Endodermal cell (in vitro differentiated cells): ENCODE results near the gene NFX1. TPM values are rescaled to one million over a fixed set of nuclear protein-coding genes. Genes with fewer than 3 reads are reported as not detected.

Experiments used
- DNase-seq: peaks from one replicate; pipeline ENCODE4 v3.0.0-alpha.2; 2017
- H3K27ac ChIP-seq: 2 replicates; pipeline ENCODE4 v1.5.1; 2013; ENCODE audit warnings: mild to moderate bottlenecking, low read depth, low read length, moderate library complexity
- H3K27me3 ChIP-seq: 2 replicates; pipeline ENCODE4 v1.6.1; 2013; ENCODE audit warnings: mild to moderate bottlenecking, low read length, moderate library complexity; ENCODE audit not compliant: insufficient read depth, control insufficient read depth, poor library complexity, severe bottlenecking
- H3K36me3 ChIP-seq: 2 replicates; pipeline ENCODE4 v1.7.0; 2013; ENCODE audit warnings: mild to moderate bottlenecking, low read length, moderate library complexity; ENCODE audit not compliant: control insufficient read depth, insufficient read depth
- H3K4me1 ChIP-seq: one replicate; pipeline ENCODE4 v1.7.0; 2013; ENCODE audit warnings: low read length; ENCODE audit not compliant: control insufficient read depth, insufficient read depth
- H3K4me3 ChIP-seq: 2 replicates; pipeline ENCODE4 v1.5.1; 2013; ENCODE audit warnings: mild to moderate bottlenecking, low read length, moderate library complexity
- H3K9ac ChIP-seq: 2 replicates; pipeline ENCODE4 v1.6.1; 2013; ENCODE audit warnings: mild to moderate bottlenecking, low read length, moderate library complexity; ENCODE audit not compliant: poor library complexity, severe bottlenecking; ENCODE audit errors: extremely low read depth
- H3K9me3 ChIP-seq: 2 replicates; pipeline ENCODE4 v1.6.1; 2013; ENCODE audit warnings: mild to moderate bottlenecking, low read length, moderate library complexity; ENCODE audit not compliant: control insufficient read depth
- H3K27ac Mint-ChIP-seq: 2 replicates; pipeline ENCODE4 v1.8.0; 2020; ENCODE audit warnings: mixed read lengths
- H3K27me3 Mint-ChIP-seq: 2 replicates; pipeline ENCODE4 v1.8.0; 2021; ENCODE audit warnings: mild to moderate bottlenecking, mixed read lengths; ENCODE audit not compliant: insufficient read depth
- H3K36me3 Mint-ChIP-seq: 2 replicates; pipeline ENCODE4 v1.8.0; 2020; ENCODE audit warnings: low read depth, mixed read lengths
- H3K4me1 Mint-ChIP-seq: 2 replicates; pipeline ENCODE4 v1.8.0; 2020; ENCODE audit warnings: mixed read lengths
- H3K4me3 Mint-ChIP-seq: 2 replicates; pipeline ENCODE4 v1.8.0; 2020; ENCODE audit warnings: mild to moderate bottlenecking, moderate library complexity, mixed read lengths
- H3K9me3 Mint-ChIP-seq: 2 replicates; pipeline ENCODE4 v1.8.0; 2020; ENCODE audit warnings: mild to moderate bottlenecking, mixed read lengths
- CTCF ChIP-seq: fragments of 200-600 bp; sonication (generic); conservative IDR thresholded peaks from 2 replicates; pipeline ENCODE4 v1.5.0; 2021; ENCODE audit warnings: antibody characterized with exemption, mild to moderate bottlenecking
- WGBS, 2 experiments: methylation state at CpG; one replicate each; pipeline versions ENCODE4 v1.1.5 to v1.1.7; 2013; ENCODE audit warnings: missing lambda C conversion rate in 2 of 2, mixed read lengths in 1 of 2; ENCODE audit not compliant: insufficient coverage in 1 of 2, insufficient read length in 1 of 2; 5-methylcytosine and 5-hydroxymethylcytosine counted together
- total RNA-seq, 2 donors: library from RNA; stranded (reverse); fragmentation: NEBNext Ultra II Directional in 1 of 2; extraction: Animal tissue kit (Norgen Biotek cat#: 25700) in 1 of 2; gene quantifications; 2 replicates in 1 of 2; 3 replicates in 1 of 2; pipeline ENCODE4 v1.2.1, GENCODE V29; 2021

The NFX1 gene
- total RNA-seq, 2 donors from 2014 or later: 23.1 to 24.0 TPM

GRCh38 chr9:33250458-33250995 is 39.8 kb upstream of the NFX1 start:
- Mint-ChIP-seq H3K27ac (no peak overlapping the region), H3K4me1 (peaks cover 5% of the 10 kb centered on the region), H3K27me3 (no peaks in the 10 kb centered on the region), H3K4me3 (no peak overlapping the region), H3K9me3 (no peaks in the 10 kb centered on the region), H3K36me3 (peaks cover 31% of the 10 kb centered on the region)
- Histone ChIP-seq H3K4me3 (no peak overlapping the region), H3K9ac (no peak overlapping the region), H3K27ac (no peak overlapping the region), H3K27me3 (no peaks in the 10 kb centered on the region), H3K4me1 (no peaks in the 10 kb centered on the region), H3K9me3 (no peaks in the 10 kb centered on the region), H3K36me3 (peaks cover 17% of the 10 kb centered on the region)
- 90 to 100% methylated on average over 1 of the region's 1 CpG for whole genome bisulfite sequencing, 2 experiments
- DNase-seq: no peak
- TF ChIP-seq CTCF: no peak

- peaks cover 49% of the 10 kb centered on the region for H3K36me3 ChIP-seq
- H3K9me3 ChIP-seq: no peaks in the 10 kb centered on the region
- DNase-seq: no peak
- peaks cover 57% of the 10 kb centered on the region for H3K36me3 Mint-ChIP-seq
- no peaks in the 10 kb centered on the region for H3K9me3 Mint-ChIP-seq
- 91 to 100% methylated on average over 1 to 4 of the region's 4 CpGs for WGBS, 2 experiments
- H3K27ac ChIP-seq: no peak overlapping the region
- no peak overlapping the region for H3K9ac ChIP-seq
- no peak for TF ChIP-seq CTCF
- no peaks in the 10 kb centered on the region for H3K27me3 Mint-ChIP-seq
- no peak overlapping the region for H3K4me3 Mint-ChIP-seq
- no peak overlapping the region for H3K27ac Mint-ChIP-seq
- H3K4me3 ChIP-seq: no peak overlapping the region
- H3K4me1 Mint-ChIP-seq: peaks cover 5% of the 10 kb centered on the region
- no peaks in the 10 kb centered on the region for H3K4me1 ChIP-seq
- H3K27me3 ChIP-seq: no peaks in the 10 kb centered on the region
These were observed 36.1 kb upstream of the NFX1 start for GRCh38 chr9:33254211-33254610.

- H3K36me3 Mint-ChIP-seq: peaks cover 64% of the 10 kb centered on the region
- H3K9me3 Mint-ChIP-seq: no peaks in the 10 kb centered on the region
- no peaks in the 10 kb centered on the region for H3K27me3 Mint-ChIP-seq
These were observed 35.3 kb upstream of the NFX1 start for GRCh38 chr9:33255014-33255413.

More at GRCh38 chr9:33255014-33255413, 35.3 kb upstream of the NFX1 start:
- 94 to 95% methylated on average over 8 of the region's 8 CpGs for WGBS, 2 experiments
- Mint-ChIP-seq H3K4me1 (peaks cover 5% of the 10 kb centered on the region), H3K4me3 (no peak overlapping the region), H3K27ac (no peak overlapping the region)
- TF ChIP-seq CTCF: no peak
- H3K4me3 ChIP-seq: no peak overlapping the region
- no peaks in the 10 kb centered on the region for H3K27me3 ChIP-seq
- peaks cover 57% of the 10 kb centered on the region for H3K36me3 ChIP-seq
- H3K4me1 ChIP-seq: no peaks in the 10 kb centered on the region
- DNase-seq: no peak
- no peak overlapping the region for H3K27ac ChIP-seq
- H3K9ac ChIP-seq: no peak overlapping the region
- no peaks in the 10 kb centered on the region for H3K9me3 ChIP-seq
